Panc1 (cell line): ENCODE results near the gene PRM3. TPM values are rescaled to one million over a fixed set of nuclear protein-coding genes. Genes with fewer than 3 reads are reported as not detected.

ENCODE experiments used
- ATAC-seq: fragments of 200-7000 bp; cut with Tn5 transposase; 2 replicates; pipeline ENCODE4 v1.9.1; 2020; ENCODE audit warnings: mild to moderate bottlenecking, moderate library complexity
- BruUV-seq: library from RNA; stranded (reverse); fragments of 400-500 nt; replicated peaks from 2 replicates; lab custom pipeline; 2021; lab: Mats Ljungman, UMichigan
- CTCF ChIA-PET: fragments of 300-600 bp; sonication (Branson Sonifier 250); formaldehyde crosslinking; loops from one replicate; lab custom pipeline; 2022; ENCODE audit warnings: antibody characterized with exemption; lab: Charles Lee
- POLR2A ChIA-PET: fragments of 300-600 bp; sonication (Branson Sonifier 250); formaldehyde crosslinking; loops from one replicate; lab custom pipeline; 2022; ENCODE audit warnings: antibody characterized with exemption; lab: Charles Lee
- DNase-seq: peaks from one replicate; pipeline ENCODE4 v3.0.0-alpha.2; 2010; ENCODE audit warnings: low read depth, low spot score
- H3K27ac ChIP-seq: 2 replicates; pipeline ENCODE4 v1.5.1; 2011; ENCODE audit warnings: mild to moderate bottlenecking, low read length, inconsistent platforms
- H3K27me3 ChIP-seq: fragments of 200-500 bp; sonication (Bioruptor generic); 2 replicates; pipeline ENCODE4 v1.6.0; 2014; ENCODE audit warnings: low read length, inconsistent platforms; ENCODE audit not compliant: control insufficient read depth, insufficient read depth
- H3K36me3 ChIP-seq: fragments of 200-500 bp; sonication (Bioruptor generic); 2 replicates; pipeline ENCODE4 v1.5.1; 2014; ENCODE audit warnings: inconsistent platforms, mild to moderate bottlenecking, low read length, moderate library complexity; ENCODE audit not compliant: control insufficient read depth, insufficient read depth
- H3K4me1 ChIP-seq: 2 replicates; pipeline ENCODE4 v1.5.1; 2011; ENCODE audit warnings: inconsistent platforms, mild to moderate bottlenecking, low read length, moderate library complexity; ENCODE audit not compliant: control insufficient read depth, insufficient read depth
- H3K4me3 ChIP-seq, 2 experiments: 2 replicates each; pipeline ENCODE4 v1.5.1; 2011 to 2012; ENCODE audit warnings: low read depth in 2 of 2, low read length in 2 of 2, mild to moderate bottlenecking in 2 of 2, inconsistent platforms in 1 of 2, moderate library complexity in 1 of 2
- H3K9me3 ChIP-seq: fragments of 200-500 bp; sonication (Bioruptor generic); 2 replicates; pipeline ENCODE4 v1.5.1; 2014; ENCODE audit warnings: low read depth, mild to moderate bottlenecking, inconsistent platforms, low read length, moderate library complexity; ENCODE audit not compliant: control insufficient read depth, insufficient read depth
- CTCF ChIP-seq: fragments of 450-650 bp; IDR thresholded peaks from 2 replicates; pipeline ENCODE4 v1.5.1; 2017; ENCODE audit warnings: mild to moderate bottlenecking
- POLR2AphosphoS5 ChIP-seq: IDR thresholded peaks from 2 replicates; pipeline ENCODE4 v1.6.1; 2012; ENCODE audit warnings: mild to moderate bottlenecking, low read depth, low read length, moderate library complexity
- REST ChIP-seq, 2 experiments: IDR thresholded peaks; 2 replicates each; pipeline ENCODE4 v1.6.1; 2011 to 2012; ENCODE audit warnings: low read depth in 2 of 2, control low read depth in 1 of 2, low read length in 1 of 2, mild to moderate bottlenecking in 1 of 2, moderate library complexity in 1 of 2; ENCODE audit not compliant: insufficient read depth in 1 of 2
- SIN3A ChIP-seq: IDR thresholded peaks from 2 replicates; pipeline ENCODE4 v1.6.1; 2012; ENCODE audit warnings: low read depth, mild to moderate bottlenecking, low read length, moderate library complexity, borderline replicate concordance; ENCODE audit not compliant: insufficient read depth
- TCF7L2 ChIP-seq: IDR thresholded peaks from 2 replicates; pipeline ENCODE4 v1.6.1; 2011; ENCODE audit warnings: mild to moderate bottlenecking, low read depth, low read length, inconsistent platforms
- in situ Hi-C: cut with HindIII; loops from 2 replicates; pipeline ENCODE4 v1.10.0; 2016; ENCODE audit warnings: low sequenced_read_pairs, low pct_unique_long_range_greater_than_20kb
- intact Hi-C: fragments of 100-400 bp; cut with micrococcal nuclease; formaldehyde crosslinking; loops from one replicate; pipeline ENCODE4 v1.10.0; 2022; ENCODE audit not compliant: unreplicated experiment
- total RNA-seq: library from RNA; stranded (reverse); gene quantifications from one replicate; pipeline ENCODE4 v1.2.1, GENCODE V29; 2021; ENCODE audit not compliant: unreplicated experiment

The PRM3 gene
- total RNA-seq, 1 experiment from 2014 or later = not detected

GRCh38 chr16:11278681-11279628, 5.5 kb upstream of the PRM3 start:
- ChIA-PET CTCF (no interaction called here), POLR2A (no interaction called here)
- Histone ChIP-seq H3K9me3 (no peaks in the 10 kb centered on the region), H3K27me3 (no peaks in the 10 kb centered on the region), H3K27ac (no peak overlapping the region), H3K4me3 (no peak overlapping the region), H3K36me3 (no peaks in the 10 kb centered on the region), H3K4me1 (peaks cover 3% of the 10 kb centered on the region)
- ATAC-seq = no peak
- intact Hi-C loops = no loop called here
- no peak for TF ChIP-seq REST (IDR thresholded peaks at IDR 0.05; ENCODE audit: insufficient read depth in 1 of 2, low read depth in 2 of 2, low read length in 1 of 2)
- no peak for TF ChIP-seq CTCF
- no peak for TF ChIP-seq POLR2AphosphoS5
- TF ChIP-seq SIN3A = no peak
- no peak for TF ChIP-seq TCF7L2
- in situ Hi-C loops = no loop called here
- BruUV-seq = no TSS peak
- DNase-seq = no peak

- peaks cover 9% of the 10 kb centered on the region for H3K4me1 ChIP-seq
- POLR2A ChIA-PET = no interaction called here
Measured at GRCh38 chr16:11277607-11278337, 4.3 kb upstream of the PRM3 start.

More at GRCh38 chr16:11277607-11278337, 4.3 kb upstream of the PRM3 start:
- Histone ChIP-seq H3K27me3 (no peaks in the 10 kb centered on the region), H3K9me3 (no peaks in the 10 kb centered on the region), H3K36me3 (no peaks in the 10 kb centered on the region), H3K4me3 (no peak overlapping the region), H3K27ac (no peak overlapping the region)
- no peak for DNase-seq
- no peak for TF ChIP-seq TCF7L2
- no peak for TF ChIP-seq CTCF
- no peak for TF ChIP-seq SIN3A
- TF ChIP-seq REST (IDR thresholded peaks at IDR 0.05; ENCODE audit: insufficient read depth in 1 of 2, low read depth in 2 of 2, low read length in 1 of 2) = no peak
- TF ChIP-seq POLR2AphosphoS5 = no peak
- in situ Hi-C loops (no loop called here), intact Hi-C loops (no loop called here)
- no peak for ATAC-seq
- CTCF ChIA-PET = no interaction called here
- no TSS peak for BruUV-seq
